HG03378 (cell line): ENCODE data around the gene CKAP2.
"Not testable (repeated sequence)": the region's sequence is repeated elsewhere in the genome, so short reads cannot be mapped to it uniquely, and the experiment has no call there.

Source experiments
- ATAC-seq: cut with Tn5 transposase; IDR thresholded peaks from one replicate; pipeline ENCODE4 v1.9.1; 2021; ENCODE audit warnings: mild to moderate bottlenecking, moderate library complexity; ENCODE audit not compliant: unreplicated experiment

The CKAP2 gene

GRCh38 chr13:52450793-52451116 is 4.5 kb upstream of the CKAP2 start:
- no peak for ATAC-seq

DNA sequence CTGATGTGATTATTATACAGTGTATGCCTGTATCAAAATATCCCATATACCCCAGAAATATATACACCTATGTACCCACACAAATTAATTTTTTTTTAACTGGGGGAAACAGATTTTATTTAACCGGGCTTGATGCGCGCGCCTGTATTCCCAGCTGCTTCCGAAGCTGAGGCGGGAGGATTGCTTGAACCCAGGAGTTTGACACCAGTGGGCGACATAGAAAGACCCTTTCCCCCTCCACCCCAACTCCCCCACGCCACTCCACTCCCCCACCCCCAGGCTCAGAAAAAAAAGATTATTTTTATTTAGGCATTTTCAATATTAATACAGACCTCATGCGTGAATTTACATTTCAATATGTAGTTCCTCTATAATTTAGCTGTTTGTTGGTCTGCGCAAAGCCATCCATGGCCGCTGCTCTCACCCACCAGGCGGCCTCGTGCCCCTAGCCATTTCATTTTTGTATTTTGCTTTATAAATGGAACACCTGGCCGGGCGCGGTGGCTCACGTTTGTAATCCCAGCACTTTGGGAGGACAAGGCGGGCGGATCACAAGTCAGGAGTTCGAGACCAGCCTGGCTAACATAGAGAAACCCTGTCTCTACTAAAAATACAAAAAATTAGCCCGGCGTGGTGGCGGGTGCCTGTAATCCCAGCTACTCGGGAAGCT is 4.0 kb upstream of the CKAP2 start:
- ATAC-seq, result no peak

DNA sequence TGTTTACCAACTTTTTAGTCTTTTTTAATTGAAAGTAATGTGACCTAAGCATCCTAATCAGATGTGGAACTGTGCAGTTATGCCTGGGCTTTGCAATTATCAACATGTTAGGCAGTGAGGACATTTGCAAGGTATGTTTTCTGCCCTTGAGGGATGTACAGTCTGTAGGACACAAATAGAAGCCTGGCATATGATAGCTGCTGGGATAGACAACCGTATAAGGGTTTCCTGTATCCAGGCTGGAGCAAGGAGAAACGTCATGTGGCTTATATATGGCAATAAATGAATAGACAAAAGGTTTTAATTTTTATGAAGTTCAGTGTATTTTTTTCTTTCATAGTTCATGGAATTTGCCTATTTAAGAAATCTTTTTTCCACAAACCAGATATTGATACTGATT is 2.8 kb upstream of the CKAP2 start:
- ATAC-seq, result no peak

- ATAC-seq, result peak; percentile 37
Measured at GRCh38 chr13:52454459-52454819, 839 bp upstream of the CKAP2 start.

DNA sequence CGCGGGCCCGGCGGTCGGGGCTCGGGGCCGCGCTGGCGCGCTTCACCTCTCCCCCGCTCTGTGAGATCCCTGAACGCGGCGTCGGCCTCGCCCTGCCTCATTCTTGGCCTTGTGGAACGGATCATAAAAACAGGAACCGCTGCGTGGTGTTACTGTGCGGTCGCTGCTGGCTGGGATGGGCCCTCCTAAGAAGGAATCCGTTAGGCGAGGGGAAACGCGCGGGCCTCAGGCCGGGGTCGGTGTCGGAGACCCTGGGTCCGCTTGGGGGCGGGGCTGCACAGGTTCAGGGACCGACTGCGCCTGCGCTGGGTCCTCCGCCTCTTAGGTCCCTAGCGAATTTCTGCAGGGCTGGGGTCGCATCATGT is 381 bp downstream of the CKAP2 start:
- no peak for ATAC-seq

DNA sequence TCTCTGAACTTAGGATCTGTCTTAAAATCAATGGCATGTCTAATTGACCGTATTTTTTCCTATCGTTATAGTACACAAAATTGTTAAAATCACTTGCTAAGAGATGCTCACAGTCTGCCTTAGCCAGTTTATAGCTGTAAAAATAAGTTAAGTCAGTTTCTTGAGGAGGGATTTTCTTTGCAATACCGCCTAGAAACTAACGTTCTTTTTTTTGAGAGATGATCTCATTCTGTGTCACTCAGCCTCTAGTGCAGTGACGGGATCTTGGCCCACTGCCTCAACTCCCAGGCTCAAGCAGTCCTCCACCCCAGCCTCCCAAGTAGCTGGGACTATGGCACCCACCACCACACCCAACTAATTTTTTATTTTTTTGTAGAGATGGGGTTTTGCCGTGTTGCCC is 4.4 kb downstream of the CKAP2 start:
- ATAC-seq, result no peak

DNA sequence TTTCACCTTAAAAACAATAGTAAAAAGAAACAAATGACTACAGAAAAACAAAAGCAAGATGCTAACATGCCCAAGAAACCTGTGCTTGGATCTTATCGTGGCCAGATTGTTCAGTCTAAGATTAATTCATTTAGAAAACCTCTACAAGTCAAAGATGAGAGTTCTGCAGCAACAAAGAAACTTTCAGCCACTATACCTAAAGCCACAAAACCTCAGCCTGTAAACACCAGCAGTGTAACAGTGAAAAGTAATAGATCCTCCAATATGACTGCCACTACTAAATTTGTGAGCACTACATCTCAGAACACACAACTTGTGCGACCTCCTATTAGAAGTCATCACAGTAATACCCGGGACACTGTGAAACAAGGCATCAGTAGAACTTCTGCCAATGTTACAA is 6.0 kb downstream of the CKAP2 start:
- no peak for ATAC-seq

- no peak for ATAC-seq
Measured at GRCh38 chr13:52463526-52463925, 8.2 kb downstream of the CKAP2 start.

- ATAC-seq, result not testable (repeated sequence)
Measured at GRCh38 chr13:52468487-52468886, 13.2 kb downstream of the CKAP2 start.

- not testable (repeated sequence) for ATAC-seq
Measured at GRCh38 chr13:52480677-52481428, 25.6 kb downstream of the CKAP2 start.

DNA sequence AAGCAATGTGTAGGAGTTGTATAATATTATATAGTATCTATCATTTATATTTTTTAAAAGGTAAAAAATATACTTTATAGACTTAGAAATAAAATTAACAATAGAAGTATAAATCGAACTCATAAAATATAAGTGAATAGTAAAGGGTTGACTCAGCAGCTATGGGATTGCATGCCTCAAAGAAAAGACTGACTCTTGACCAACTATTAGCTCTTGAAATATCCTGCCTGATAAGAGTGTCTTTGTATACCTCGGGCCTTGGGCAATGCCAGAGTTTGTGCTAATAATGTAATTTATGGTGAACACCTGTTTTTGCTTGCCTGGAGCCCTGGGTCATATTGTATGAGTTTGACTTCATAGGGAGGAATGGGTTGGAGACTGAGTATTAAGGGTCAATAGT is 31.8 kb downstream of the CKAP2 start:
- not testable (repeated sequence) for ATAC-seq

DNA sequence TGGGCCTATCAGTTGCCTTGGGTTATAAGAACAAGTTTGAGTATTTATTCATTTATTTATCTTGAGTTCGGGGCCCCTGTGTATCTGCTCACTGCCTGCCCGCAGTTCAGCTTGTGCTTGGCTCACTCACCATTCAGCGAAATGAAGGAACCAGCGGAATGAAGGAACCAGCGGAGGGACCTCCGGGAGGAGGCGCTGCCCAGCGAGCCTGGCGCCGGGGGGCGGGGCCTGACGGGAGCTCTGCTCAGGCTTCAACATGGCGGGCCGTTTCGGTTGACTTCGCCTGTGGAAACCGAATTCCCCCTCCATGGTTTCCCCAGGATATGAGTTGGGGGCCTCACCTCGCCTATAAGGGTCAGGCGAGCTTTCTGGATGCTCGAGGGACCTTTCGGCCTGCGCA is 33.5 kb downstream of the CKAP2 start:
- ATAC-seq, result not testable (repeated sequence)

- ATAC-seq, result not testable (repeated sequence)
Measured at GRCh38 chr13:52491015-52491414, 35.7 kb downstream of the CKAP2 start.

GRCh38 chr13:52494241-52494640 is 39.0 kb downstream of the CKAP2 start:
- not testable (repeated sequence) for ATAC-seq

GRCh38 chr13:52497979-52498378 is 42.7 kb downstream of the CKAP2 start:
- not testable (repeated sequence) for ATAC-seq

GRCh38 chr13:52502277-52502676 is 47.0 kb downstream of the CKAP2 start:
- ATAC-seq, result not testable (repeated sequence)

- ATAC-seq, result not testable (repeated sequence)
Measured at GRCh38 chr13:52505843-52506242, 50.6 kb downstream of the CKAP2 start.

DNA sequence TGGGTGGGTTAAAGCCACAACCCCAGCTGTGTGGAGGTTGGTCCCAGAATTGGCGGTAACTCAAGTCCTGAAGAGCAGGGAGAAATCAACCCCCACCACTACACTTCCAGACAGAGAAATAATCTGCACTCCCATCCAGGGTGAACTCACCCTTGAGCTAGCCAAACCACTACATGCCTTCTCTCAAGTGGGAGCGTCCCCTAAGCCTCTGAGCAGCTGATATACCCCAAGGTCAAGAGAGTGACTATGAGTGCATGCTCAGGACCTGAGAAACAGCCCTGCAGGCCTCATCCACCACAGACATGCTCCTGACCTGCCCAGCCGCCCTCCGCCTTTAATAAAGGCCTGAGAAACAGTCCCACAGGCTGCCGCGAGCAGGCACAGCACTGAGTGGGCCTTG is 54.3 kb downstream of the CKAP2 start:
- ATAC-seq, result not testable (repeated sequence)

DNA sequence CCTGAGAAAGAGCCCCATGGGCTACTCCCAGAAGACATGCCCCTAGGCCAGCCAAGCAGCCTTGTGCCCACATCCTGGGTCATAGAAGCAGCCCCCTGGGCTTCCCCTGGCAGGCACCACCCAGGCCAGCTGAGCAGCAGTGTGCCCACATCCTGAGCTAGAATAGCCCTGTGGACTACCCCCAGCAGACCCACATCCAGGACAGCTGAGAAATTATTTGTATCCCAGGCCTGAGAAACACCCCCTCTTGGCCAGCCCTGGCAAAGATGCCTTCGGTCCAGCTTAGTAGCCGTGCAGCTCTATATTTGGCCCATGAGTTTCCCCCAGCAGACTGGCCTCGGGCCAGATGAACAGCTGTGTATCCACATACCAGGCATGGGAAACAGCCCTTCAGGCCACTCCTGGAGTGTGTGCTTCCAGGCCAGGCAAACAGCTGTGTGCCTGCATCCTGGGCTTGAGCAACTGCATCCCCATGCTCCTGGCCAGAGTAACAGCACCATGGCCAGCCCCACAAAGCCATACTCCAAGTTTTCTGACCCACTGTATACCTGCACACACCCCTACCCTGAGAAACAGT is 55.0 kb downstream of the CKAP2 start:
- ATAC-seq, result not testable (repeated sequence)

GRCh38 chr13:52511598-52511997 is 56.3 kb downstream of the CKAP2 start:
- not testable (repeated sequence) for ATAC-seq

GRCh38 chr13:52513957-52514596 is 58.8 kb downstream of the CKAP2 start:
- not testable (repeated sequence) for ATAC-seq

DNA sequence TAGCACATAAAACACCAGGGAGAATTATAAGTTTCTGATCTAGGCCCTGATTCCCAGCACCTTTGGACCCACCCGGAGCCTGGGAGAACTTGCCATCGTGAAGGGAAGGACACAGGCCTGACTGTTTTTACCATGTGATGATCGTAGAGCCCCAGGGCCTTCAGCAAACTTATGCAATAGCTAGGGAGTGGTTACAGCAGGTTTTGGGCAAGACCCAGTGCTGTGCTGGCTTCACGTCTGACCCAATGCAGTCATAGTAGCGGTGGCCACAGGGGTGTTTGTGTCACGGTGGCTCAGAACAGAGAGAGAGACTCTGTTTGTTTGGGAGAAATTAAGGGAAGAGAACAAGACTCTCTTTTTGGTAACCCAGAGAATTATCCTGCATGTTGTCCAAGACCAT is 68.0 kb downstream of the CKAP2 start:
- ATAC-seq, result not testable (repeated sequence)
